HG02884 (cell line): ENCODE data around the gene PLEKHA7.
"Not testable (repeated sequence)": the region's sequence is repeated elsewhere in the genome, so short reads cannot be mapped to it uniquely, and the experiment has no call there.

Source experiments
- ATAC-seq: cut with Tn5 transposase; IDR thresholded peaks from one replicate; pipeline ENCODE4 v1.9.1; 2021; ENCODE audit warnings: mild to moderate bottlenecking, moderate library complexity; ENCODE audit not compliant: unreplicated experiment

PLEKHA7 gene

GRCh38 chr11:16911658-16912057 lies 102.6 kb downstream of the PLEKHA7 start:
- ATAC-seq, result no peak

- no peak for ATAC-seq
Measured at GRCh38 chr11:16911186-16911585, 103.0 kb downstream of the PLEKHA7 start.

GRCh38 chr11:16909359-16910035 lies 104.7 kb downstream of the PLEKHA7 start:
- peak; percentile 72 for ATAC-seq

GRCh38 chr11:16905375-16905774 lies 108.8 kb downstream of the PLEKHA7 start:
- no peak for ATAC-seq

GRCh38 chr11:16904761-16905160 lies 109.5 kb downstream of the PLEKHA7 start:
- ATAC-seq, result not testable (repeated sequence)

- peak; percentile 61 for ATAC-seq
Measured at GRCh38 chr11:16902781-16903378, 111.3 kb downstream of the PLEKHA7 start.

GRCh38 chr11:16902182-16902581 lies 112.0 kb downstream of the PLEKHA7 start:
- peak; percentile 83 for ATAC-seq

- ATAC-seq, result no peak
Measured at GRCh38 chr11:16900491-16900890, 113.7 kb downstream of the PLEKHA7 start.

GRCh38 chr11:16899708-16900303 lies 114.4 kb downstream of the PLEKHA7 start:
- no peak for ATAC-seq

- no peak for ATAC-seq
Measured at GRCh38 chr11:16898274-16898985, 115.8 kb downstream of the PLEKHA7 start.

GRCh38 chr11:16897470-16898061 lies 116.6 kb downstream of the PLEKHA7 start:
- no peak for ATAC-seq

GRCh38 chr11:16896729-16897469 lies 117.3 kb downstream of the PLEKHA7 start:
- no peak for ATAC-seq

- ATAC-seq, result no peak
Measured at GRCh38 chr11:16895306-16895705, 118.9 kb downstream of the PLEKHA7 start.

GRCh38 chr11:16893456-16894066 lies 120.7 kb downstream of the PLEKHA7 start:
- ATAC-seq, result no peak

- ATAC-seq, result no peak
Measured at GRCh38 chr11:16891964-16892363, 122.2 kb downstream of the PLEKHA7 start.

- no peak for ATAC-seq
Measured at GRCh38 chr11:16891165-16891564, 123.0 kb downstream of the PLEKHA7 start.

- no peak for ATAC-seq
Measured at GRCh38 chr11:16890442-16890841, 123.8 kb downstream of the PLEKHA7 start.

- no peak for ATAC-seq
Measured at GRCh38 chr11:16889905-16890304, 124.3 kb downstream of the PLEKHA7 start.

- ATAC-seq, result not testable (repeated sequence)
Measured at GRCh38 chr11:16889010-16889409, 125.2 kb downstream of the PLEKHA7 start.

GRCh38 chr11:16887887-16888286 lies 126.3 kb downstream of the PLEKHA7 start:
- ATAC-seq, result not testable (repeated sequence)
